ENCODE measurements around the gene PLEKHM3. TPM values are rescaled to one million over a fixed set of nuclear protein-coding genes. Genes with fewer than 3 reads are reported as not detected.

PLEKHM3 gene
- total and polyA plus RNA-seq, 2 of the 13 experiments (the other 11 are each of a cell fraction or from before 2014, with no cell fraction given) = 4.5 to 4.7 TPM

- TF ChIP-seq AKNA (CRISPR knock-in tag; IDR thresholded peaks at IDR 0.05; ENCODE audit: borderline replicate concordance) (no peak), DMTF1 (CRISPR knock-in tag; IDR thresholded peaks at IDR 0.05) (no peak), FOXM1 (CRISPR knock-in tag; IDR thresholded peaks at IDR 0.05) (no peak), ZNF263 (CRISPR knock-in tag; IDR thresholded peaks at IDR 0.05) (peak; percentile 25; the same call in 1 of the 2 replicates), TERF1 (CRISPR knock-in tag; IDR thresholded peaks at IDR 0.05) (no peak), ZEB1 (IDR thresholded peaks at IDR 0.05; ENCODE audit: insufficient replicate concordance, low read depth) (no peak), ZSCAN21 (CRISPR knock-in tag; IDR thresholded peaks at IDR 0.05; ENCODE audit: borderline replicate concordance) (peak; percentile 64), ZNF24 (IDR thresholded peaks at IDR 0.05) (no peak), ZNF225 (CRISPR knock-in tag; IDR thresholded peaks at IDR 0.05) (no peak), RNF219 (CRISPR knock-in tag; IDR thresholded peaks at IDR 0.05) (peak; percentile 58; the same call in 1 of the 2 replicates), ZNF446 (CRISPR knock-in tag; IDR thresholded peaks at IDR 0.05) (no peak)
These were observed 205.2 kb downstream of the PLEKHM3 start (continued) for GRCh38 chr2:207819839-207820784.

Measured in HepG2 (cell line).